ENCODE measurements around the gene ZNF599. TPM values are rescaled to one million over a fixed set of nuclear protein-coding genes. Genes with fewer than 3 reads are reported as not detected.

ZNF599 gene
- total RNA-seq, 2 donors from 2014 or later, result 5.1 to 6.4 TPM

DNA sequence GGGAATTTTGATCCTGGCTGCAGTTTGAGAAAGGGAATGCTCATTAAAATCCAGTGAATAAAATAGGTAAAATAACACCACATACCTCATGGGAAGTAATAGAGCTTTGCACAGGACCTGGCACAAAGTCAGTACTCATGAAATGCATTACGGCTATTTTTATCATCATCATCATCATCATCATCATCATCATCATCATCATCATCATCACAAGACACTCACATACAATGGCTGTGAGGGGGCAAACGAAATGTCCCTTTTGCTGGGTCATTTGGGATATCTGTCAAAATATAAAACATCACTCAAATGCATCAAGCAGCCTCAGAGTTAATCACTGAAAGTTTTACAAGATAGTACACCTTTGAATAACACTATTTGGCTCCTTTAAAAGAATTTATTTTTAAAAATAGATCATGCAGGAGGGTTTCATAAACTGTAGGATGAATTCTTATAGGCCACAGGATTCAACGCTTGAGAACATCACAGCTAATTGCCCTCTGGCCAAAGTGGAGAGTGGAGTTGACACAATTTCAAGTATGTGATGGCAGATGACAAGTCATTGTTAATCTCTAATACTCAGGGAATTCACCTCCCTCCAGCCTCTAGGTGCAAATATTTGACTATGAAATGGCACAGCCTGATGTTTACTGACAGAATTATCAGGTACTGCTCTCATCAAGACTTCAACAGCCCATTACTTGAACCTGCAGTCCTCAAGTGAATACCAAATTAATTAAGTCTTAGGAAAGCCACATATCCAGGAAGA lies 14.2 kb upstream of the ZNF599 start:
- Histone ChIP-seq H3K4me3 (no peak overlapping the region), H3K9me3 (no peaks in the 10 kb centered on the region), H3K27ac (no peak overlapping the region), H3K36me3 (no peaks in the 10 kb centered on the region), H3K27me3 (replicated peaks; ENCODE audit: insufficient read depth) (no peaks in the 10 kb centered on the region), H3K4me1 (ENCODE audit: control insufficient read depth in 1 of 2, low read depth in 2 of 2) (no peaks in the 10 kb centered on the region)
- DNase-seq (ENCODE audit: low spot score) (no peak), ATAC-seq (ENCODE audit: insufficient number of reproducible peaks, low FRiP score, low read depth) (no peak)
- TF ChIP-seq CTCF (IDR thresholded peaks at IDR 0.05), result no peak

DNA sequence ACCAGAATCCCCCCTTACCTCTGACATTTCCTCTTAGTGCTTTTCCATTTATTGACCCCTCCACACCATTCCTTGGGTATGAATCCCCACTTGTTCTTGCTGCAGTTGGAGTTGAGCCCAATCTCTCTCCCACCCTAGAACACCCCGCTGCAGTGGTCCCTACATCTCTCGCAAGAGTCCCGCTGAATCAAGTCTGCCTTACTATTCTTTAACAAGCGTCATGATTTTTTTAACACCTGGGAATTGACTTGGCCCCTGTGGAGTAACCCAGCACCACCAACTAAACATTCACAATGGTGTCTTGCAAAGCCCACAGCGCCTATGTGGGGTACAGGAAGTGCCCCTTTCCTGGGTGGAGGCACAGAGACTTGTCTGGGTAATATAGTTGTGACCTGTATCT lies 13.2 kb upstream of the ZNF599 start:
- no peaks in the 10 kb centered on the region for H3K36me3 ChIP-seq
- no peak for TF ChIP-seq CTCF (IDR thresholded peaks at IDR 0.05)
- no peaks in the 10 kb centered on the region for H3K27me3 ChIP-seq (replicated peaks; ENCODE audit: insufficient read depth)
- H3K9me3 ChIP-seq, result no peaks in the 10 kb centered on the region
- DNase-seq (ENCODE audit: low spot score), result no peak
- no peak overlapping the region for H3K27ac ChIP-seq
- no peak for ATAC-seq (ENCODE audit: insufficient number of reproducible peaks, low FRiP score, low read depth)
- H3K4me3 ChIP-seq, result no peak overlapping the region
- H3K4me1 ChIP-seq (ENCODE audit: control insufficient read depth in 1 of 2, low read depth in 2 of 2), result no peaks in the 10 kb centered on the region

DNA sequence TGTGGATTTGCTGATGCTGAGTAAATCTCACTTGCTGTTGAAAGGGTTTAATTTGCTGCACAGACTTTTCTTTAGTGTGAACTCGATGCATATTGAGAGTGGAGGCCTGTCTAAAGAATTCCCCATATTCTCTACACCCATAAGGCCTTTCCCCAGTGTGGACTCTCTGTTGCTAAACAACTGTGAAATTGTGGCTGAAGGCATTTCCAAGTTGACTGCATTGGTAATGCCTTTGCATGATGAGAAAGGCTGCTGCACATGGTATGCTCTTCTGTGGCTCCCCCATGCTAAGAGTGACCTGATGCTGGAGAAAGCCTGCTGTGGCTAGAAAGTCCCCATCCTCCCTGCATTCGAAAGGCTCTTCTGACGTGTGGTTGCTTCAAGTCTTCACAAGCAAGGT lies 6.6 kb upstream of the ZNF599 start:
- Histone ChIP-seq H3K4me1 (ENCODE audit: control insufficient read depth in 1 of 2, low read depth in 2 of 2) (no peaks in the 10 kb centered on the region), H3K27me3 (replicated peaks; ENCODE audit: insufficient read depth) (no peaks in the 10 kb centered on the region), H3K36me3 (no peaks in the 10 kb centered on the region), H3K4me3 (no peak overlapping the region), H3K9me3 (no peaks in the 10 kb centered on the region), H3K27ac (no peak overlapping the region)
- DNase-seq (ENCODE audit: low spot score), result no peak
- TF ChIP-seq CTCF (IDR thresholded peaks at IDR 0.05), result no peak
- ATAC-seq (ENCODE audit: insufficient number of reproducible peaks, low FRiP score, low read depth), result no peak

DNA sequence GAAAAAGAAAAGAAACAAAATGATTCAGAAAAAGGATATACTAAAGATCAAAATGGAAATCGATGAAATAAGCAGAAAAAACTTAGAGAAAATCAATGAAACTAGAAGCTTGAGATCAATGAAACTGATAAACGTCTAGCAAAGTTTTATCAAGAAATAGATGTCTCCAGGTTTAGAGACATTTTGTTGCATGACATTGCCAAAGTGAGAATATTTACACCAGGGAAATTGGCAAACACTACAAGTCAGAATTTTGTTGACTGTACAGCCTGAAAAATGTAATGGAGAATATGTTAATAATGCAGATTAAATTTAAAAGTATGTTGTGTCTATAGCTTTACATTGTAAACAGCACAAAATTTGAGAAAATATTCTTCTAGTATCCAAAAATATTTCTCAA lies 5.3 kb upstream of the ZNF599 start:
- DNase-seq (ENCODE audit: low spot score), result no peak

DNA sequence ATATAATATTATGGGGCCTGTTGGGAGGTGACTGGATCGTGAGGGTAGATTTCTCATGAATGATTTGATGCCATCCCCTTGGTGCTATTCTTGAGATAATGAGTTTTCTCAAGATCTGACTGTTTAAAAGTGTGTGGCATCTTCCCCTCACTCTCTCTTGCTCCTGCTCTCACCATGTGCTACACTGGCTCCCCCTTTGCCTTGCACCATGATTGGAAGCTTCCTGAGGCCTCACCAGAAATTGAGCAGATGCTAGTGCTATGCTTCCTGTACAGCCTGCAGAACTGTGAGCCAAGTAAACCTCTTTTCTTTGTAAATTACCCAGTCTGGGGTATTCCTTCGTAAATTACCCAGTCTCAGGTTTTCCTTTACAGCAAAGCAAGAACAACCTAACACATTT lies 1.8 kb upstream of the ZNF599 start:
- Histone ChIP-seq H3K4me1 (ENCODE audit: control insufficient read depth in 1 of 2, low read depth in 2 of 2) (peaks cover 9 to 10% of the 10 kb centered on the region in 2 donors), H3K27me3 (replicated peaks; ENCODE audit: insufficient read depth) (no peaks in the 10 kb centered on the region), H3K4me3 (no peak overlapping the region), H3K27ac (no peak overlapping the region), H3K9me3 (no peaks in the 10 kb centered on the region), H3K36me3 (no peaks in the 10 kb centered on the region)
- ATAC-seq (ENCODE audit: insufficient number of reproducible peaks, low FRiP score, low read depth) (no peak), DNase-seq (ENCODE audit: low spot score) (no peak)
- no peak for TF ChIP-seq CTCF (IDR thresholded peaks at IDR 0.05)

More for the DNA sequence above, 5.3 kb upstream of the ZNF599 start:
- Histone ChIP-seq H3K4me3 (no peak overlapping the region), H3K9me3 (no peaks in the 10 kb centered on the region), H3K4me1 (ENCODE audit: control insufficient read depth in 1 of 2, low read depth in 2 of 2) (no peaks in the 10 kb centered on the region), H3K36me3 (no peaks in the 10 kb centered on the region), H3K27me3 (replicated peaks; ENCODE audit: insufficient read depth) (no peaks in the 10 kb centered on the region), H3K27ac (no peak overlapping the region)
- TF ChIP-seq CTCF (IDR thresholded peaks at IDR 0.05), result no peak
- no peak for ATAC-seq (ENCODE audit: insufficient number of reproducible peaks, low FRiP score, low read depth)
